H1 (cell line): Measurements from ENCODE around the gene SOX6. TPM values are rescaled to one million over a fixed set of nuclear protein-coding genes. Genes with fewer than 3 reads are reported as not detected.

Experiments
- CTCF ChIA-PET: fragments of 300-600 bp; sonication (Branson Sonifier 250); formaldehyde crosslinking; loops from one replicate; lab custom pipeline; 2021; ENCODE audit not compliant: partially characterized antibody; lab: Charles Lee
- POLR2A ChIA-PET: fragments of 300-600 bp; sonication (Branson Sonifier 250); formaldehyde crosslinking; loops from one replicate; lab custom pipeline; 2021; ENCODE audit warnings: inconsistent platforms; ENCODE audit not compliant: partially characterized antibody; lab: Charles Lee
- DNase-seq, 2 experiments: peaks; one replicate each; pipeline versions ENCODE4 v3.0.0 to v3.0.0-alpha.2; 2010 to 2022; ENCODE audit warnings: low spot score in 2 of 2, low read depth in 1 of 2, mixed read lengths in 1 of 2
- FAIRE-seq: peaks from 2 replicates; lab custom pipeline; 2011; peaks lifted over from hg19 to GRCh38; lab: Jason Lieb, UNC
- H2AFZ ChIP-seq: 2 replicates; pipeline ENCODE4 v1.8.1; 2012; ENCODE audit warnings: low read length, inconsistent platforms
- H2AK5ac ChIP-seq: 2 replicates; pipeline ENCODE4 v1.6.1; 2013; ENCODE audit warnings: low read depth, low read length
- H2BK120ac ChIP-seq: replicated peaks from 2 replicates; pipeline ENCODE3; 2013; ENCODE audit warnings: low read depth, low read length, inconsistent platforms
- H2BK12ac ChIP-seq: 2 replicates; pipeline ENCODE4 v1.6.1; 2013; ENCODE audit warnings: low read depth, low read length
- H2BK15ac ChIP-seq: 2 replicates; pipeline ENCODE4 v1.6.1; 2013; ENCODE audit warnings: low read length
- H2BK20ac ChIP-seq: 2 replicates; pipeline ENCODE4 v1.6.1; 2013; ENCODE audit warnings: low read length
- H2BK5ac ChIP-seq: 2 replicates; pipeline ENCODE4 v1.6.1; 2013; ENCODE audit warnings: low read depth, low read length
- H3K14ac ChIP-seq: 2 replicates; pipeline ENCODE4 v1.6.1; 2013; ENCODE audit warnings: inconsistent platforms; ENCODE audit not compliant: insufficient read length
- H3K18ac ChIP-seq: 2 replicates; pipeline ENCODE4 v1.6.1; 2013; ENCODE audit warnings: low read length; ENCODE audit errors: extremely low read depth
- H3K23ac ChIP-seq: 2 replicates; pipeline ENCODE4 v1.6.1; 2013; ENCODE audit warnings: inconsistent platforms; ENCODE audit not compliant: insufficient read length
- H3K23me2 ChIP-seq: 2 replicates; pipeline ENCODE4 v1.6.1; 2013; ENCODE audit warnings: low read depth, low read length
- H3K27ac ChIP-seq: 2 replicates; pipeline ENCODE4 v1.6.1; 2011; ENCODE audit warnings: low read depth, low read length, inconsistent platforms
- H3K27me3 ChIP-seq, 4 experiments: replicated peaks in 1 of 4; 1 replicate in 1 of 4; 2 replicates in 3 of 4; pipeline versions ENCODE4 v1.6.1 to v1.8.1; 2011 to 2013; ENCODE audit warnings: low read length in 3 of 4, mild to moderate bottlenecking in 3 of 4, inconsistent platforms in 2 of 4, mixed read lengths in 2 of 4, moderate library complexity in 1 of 4; ENCODE audit not compliant: control insufficient read depth in 3 of 4, insufficient read depth in 3 of 4; ENCODE audit errors: extremely low read depth in 1 of 4
- H3K36me3 ChIP-seq, 4 experiments: 2 replicates each; pipeline versions ENCODE4 v1.6.1 to v1.8.1; 2011 to 2013; ENCODE audit warnings: mild to moderate bottlenecking in 4 of 4, low read length in 3 of 4, moderate library complexity in 2 of 4, control low read depth in 1 of 4, inconsistent platforms in 1 of 4; ENCODE audit not compliant: insufficient read depth in 4 of 4, control insufficient read depth in 2 of 4
- H3K4ac ChIP-seq: replicated peaks from 2 replicates; pipeline ENCODE3; 2013; ENCODE audit warnings: low read length, low read depth, mixed read lengths, inconsistent platforms; ENCODE audit not compliant: insufficient read length
- H3K4me1 ChIP-seq, 4 experiments: replicated peaks in 1 of 4; 1 replicate in 1 of 4; 2 replicates in 3 of 4; pipeline versions ENCODE4 v1.6.1 to v1.8.1; 2011 to 2013; ENCODE audit warnings: low read length in 3 of 4, inconsistent platforms in 2 of 4, mixed read lengths in 1 of 4; ENCODE audit not compliant: insufficient read depth in 4 of 4, control insufficient read depth in 3 of 4
- H3K4me2 ChIP-seq, 2 experiments: 2 replicates each; pipeline versions ENCODE4 v1.6.1 to v1.8.1; 2011 to 2013; ENCODE audit warnings: low read depth in 2 of 2, low read length in 2 of 2, control low read depth in 1 of 2, inconsistent platforms in 1 of 2, mild to moderate bottlenecking in 1 of 2; ENCODE audit not compliant: insufficient read depth in 1 of 2
- H3K4me3 ChIP-seq, 4 experiments: fragments of 200-600, 300-600 bp in 1 of 4; sonication (generic), shearing (Covaris generic), sonication (Bioruptor Twin) in 1 of 4; 2 replicates each; pipeline versions ENCODE4 v1.5.1 to v1.8.1; 2011 to 2016; ENCODE audit warnings: low read length in 4 of 4, low read depth in 3 of 4, control low read depth in 2 of 4, inconsistent platforms in 2 of 4, mild to moderate bottlenecking in 2 of 4, mixed read lengths in 1 of 4, moderate library complexity in 1 of 4; ENCODE audit not compliant: insufficient read depth in 2 of 4; ENCODE audit errors: extremely low read depth in 1 of 4
- H3K56ac ChIP-seq: replicated peaks from 2 replicates; pipeline ENCODE3; 2013; ENCODE audit warnings: low read depth, mild to moderate bottlenecking, mixed read lengths, low read length, inconsistent platforms; ENCODE audit not compliant: insufficient read length
- H3K79me1 ChIP-seq: 2 replicates; pipeline ENCODE4 v1.6.1; 2013; ENCODE audit warnings: low read depth, low read length, control low read depth
- H3K79me2 ChIP-seq, 2 experiments: 2 replicates each; pipeline versions ENCODE4 v1.6.1 to v1.8.1; 2012 to 2013; ENCODE audit warnings: low read length in 2 of 2, mild to moderate bottlenecking in 2 of 2, inconsistent platforms in 1 of 2; ENCODE audit not compliant: insufficient read depth in 2 of 2, control insufficient read depth in 1 of 2
- H3K9ac ChIP-seq, 4 experiments: replicated peaks in 1 of 4; 1 replicate in 1 of 4; 2 replicates in 3 of 4; pipeline versions ENCODE4 v1.6.1 to v1.8.1; 2011 to 2013; ENCODE audit warnings: low read depth in 3 of 4, low read length in 3 of 4, control low read depth in 2 of 4, mild to moderate bottlenecking in 2 of 4, moderate library complexity in 2 of 4, inconsistent platforms in 1 of 4; ENCODE audit errors: extremely low read depth in 1 of 4
- H3K9me3 ChIP-seq, 2 experiments: 2 replicates each; pipeline versions ENCODE4 v1.6.1 to v1.8.1; 2012 to 2013; ENCODE audit warnings: mild to moderate bottlenecking in 2 of 2, moderate library complexity in 2 of 2, control low read depth in 1 of 2, inconsistent platforms in 1 of 2, low read depth in 1 of 2, low read length in 1 of 2, mixed read lengths in 1 of 2; ENCODE audit not compliant: insufficient read depth in 2 of 2
- H4K20me1 ChIP-seq, 2 experiments: replicated peaks in 1 of 2; 2 replicates each; pipeline versions ENCODE3 to v1.8.1; 2011 to 2013; ENCODE audit warnings: inconsistent platforms in 2 of 2, low read length in 2 of 2, mild to moderate bottlenecking in 1 of 2; ENCODE audit not compliant: insufficient read depth in 2 of 2, control insufficient read depth in 1 of 2
- H4K5ac ChIP-seq: 2 replicates; pipeline ENCODE4 v1.6.1; 2013; ENCODE audit warnings: low read length, low read depth, mixed read lengths, inconsistent platforms; ENCODE audit not compliant: insufficient read length
- H4K8ac ChIP-seq: 2 replicates; pipeline ENCODE4 v1.8.0; 2013; ENCODE audit warnings: mild to moderate bottlenecking, moderate library complexity, low read length, inconsistent platforms; ENCODE audit not compliant: insufficient read depth; ENCODE audit errors: extremely low read depth
- H4K91ac ChIP-seq: replicated peaks from 2 replicates; pipeline ENCODE3; 2013; ENCODE audit warnings: low read length, mixed read lengths, inconsistent platforms; ENCODE audit not compliant: insufficient read length
- BRCA1 ChIP-seq: IDR thresholded peaks from 2 replicates; pipeline ENCODE4 v1.6.1; 2012; ENCODE audit warnings: low read depth, low read length, improper control_type of control experiment
- CBX8 ChIP-seq: fragments of 300-800, 300-1000 bp; sonication (generic); IDR thresholded peaks from 2 replicates; pipeline ENCODE4 v1.7.1; 2016; ENCODE audit warnings: low read depth, low read length, borderline replicate concordance
- EGR1 ChIP-seq: IDR thresholded peaks from 2 replicates; pipeline ENCODE4 v1.6.1; 2011; ENCODE audit warnings: low read depth, low read length, borderline replicate concordance
- EP300 ChIP-seq, 2 experiments: IDR thresholded peaks; 1 replicate in 1 of 2; 2 replicates in 1 of 2; pipeline ENCODE4 v1.6.1; 2011 to 2012; ENCODE audit warnings: low read depth in 2 of 2, low read length in 2 of 2, mild to moderate bottlenecking in 2 of 2, borderline replicate concordance in 1 of 2, inconsistent platforms in 1 of 2, moderate library complexity in 1 of 2
- GTF2F1 ChIP-seq: IDR thresholded peaks from 2 replicates; pipeline ENCODE4 v1.6.1; 2012; ENCODE audit warnings: low read depth, low read length, improper control_type of control experiment, borderline replicate concordance
- HDAC6 ChIP-seq: IDR thresholded peaks from one replicate; pipeline ENCODE4 v1.7.1; 2012; ENCODE audit warnings: low read depth, mild to moderate bottlenecking, inconsistent platforms, low read length, moderate library complexity
- JUND ChIP-seq: IDR thresholded peaks from 2 replicates; pipeline ENCODE4 v1.6.1; 2011; ENCODE audit warnings: mild to moderate bottlenecking, improper control_type of control experiment, low read length
- POLR2AphosphoS5 ChIP-seq: IDR thresholded peaks from 2 replicates; pipeline ENCODE4 v1.6.1; 2011; ENCODE audit warnings: low read depth, low read length
- RBBP5 ChIP-seq: IDR thresholded peaks from 2 replicates; pipeline ENCODE4 v1.7.1; 2012; ENCODE audit warnings: low read depth, mild to moderate bottlenecking, inconsistent platforms, low read length, moderate library complexity, borderline replicate concordance
- SIX5 ChIP-seq: IDR thresholded peaks from 2 replicates; pipeline ENCODE4 v1.6.1; 2011; ENCODE audit warnings: mild to moderate bottlenecking, low read depth, low read length
- SRF ChIP-seq: IDR thresholded peaks from 2 replicates; pipeline ENCODE4 v1.6.1; 2011; ENCODE audit warnings: mild to moderate bottlenecking, low read depth, low read length, moderate library complexity
- polyA plus RNA-seq, 7 experiments: library from polyadenylated mRNA; depleted of rRNA in 3 of 7; stranded (reverse) in 5 of 7; unstranded in 2 of 7; fragments of >200 nt in 5 of 7; fragments of 200-250 nt in 2 of 7; gene quantifications; 1 replicate in 5 of 7; 2 replicates in 1 of 7; 4 replicates in 1 of 7; pipeline versions ENCODE4 v1.2.1 to v1.2.3, GENCODE V29; 2011 to 2013; ENCODE audit warnings: missing spikeins in 2 of 7, mixed read lengths in 2 of 7
- total RNA-seq: library from RNA; stranded (reverse); fragmentation: NEBNext Ultra II Directional; extraction: Animal tissue kit (Norgen Biotek cat#: 25700); gene quantifications from 2 replicates; pipeline ENCODE4 v1.2.1, GENCODE V29; 2021
- TF ChIP-seq, protein P1 (sequence below): IDR thresholded peaks from 2 replicates; pipeline ENCODE4 v1.6.1; 2011; ENCODE audit warnings: low read length, improper control_type of control experiment

The SOX6 gene
- total and polyA plus RNA-seq, 2 of the 8 experiments (the other 6 are each of a cell fraction or from before 2014, with no cell fraction given), result 0.09 TPM; not detected in 1

GRCh38 chr11:16126362-16126761 lies 230.0 kb downstream of the SOX6 start:
- H3K27me3 ChIP-seq, result no peaks in the 10 kb centered on the region
- H3K4ac ChIP-seq, result no peak overlapping the region
- no peak overlapping the region for H3K56ac ChIP-seq
- H2BK15ac ChIP-seq, result no peak overlapping the region
- H3K23me2 ChIP-seq, result no peaks in the 10 kb centered on the region
- no peak overlapping the region for H3K18ac ChIP-seq
- no peak overlapping the region for H2BK12ac ChIP-seq
- no peak overlapping the region for H3K27ac ChIP-seq
- H2BK5ac ChIP-seq, result no peak overlapping the region
- TF ChIP-seq SRF, result no peak
- TF ChIP-seq RBBP5, result no peak
- TF ChIP-seq BRCA1, result no peak
- no peak for TF ChIP-seq HDAC6
- no peak for TF ChIP-seq GTF2F1
- TF ChIP-seq JUND, result no peak
- no peak for TF ChIP-seq EP300 (IDR thresholded peaks at IDR 0.05; ENCODE audit: borderline replicate concordance in 1 of 2, low read depth in 2 of 2, low read length in 2 of 2)
- TF ChIP-seq, protein P1, sequence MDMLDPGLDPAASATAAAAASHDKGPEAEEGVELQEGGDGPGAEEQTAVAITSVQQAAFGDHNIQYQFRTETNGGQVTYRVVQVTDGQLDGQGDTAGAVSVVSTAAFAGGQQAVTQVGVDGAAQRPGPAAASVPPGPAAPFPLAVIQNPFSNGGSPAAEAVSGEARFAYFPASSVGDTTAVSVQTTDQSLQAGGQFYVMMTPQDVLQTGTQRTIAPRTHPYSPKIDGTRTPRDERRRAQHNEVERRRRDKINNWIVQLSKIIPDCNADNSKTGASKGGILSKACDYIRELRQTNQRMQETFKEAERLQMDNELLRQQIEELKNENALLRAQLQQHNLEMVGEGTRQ, result no peak
- TF ChIP-seq POLR2AphosphoS5, result no peak
- no peak for TF ChIP-seq CBX8
- no peak for TF ChIP-seq SIX5
- no peak for TF ChIP-seq EGR1
- H2BK120ac ChIP-seq, result no peak overlapping the region
- no peaks in the 10 kb centered on the region for H3K36me3 ChIP-seq
- no peak overlapping the region for H3K23ac ChIP-seq
- H3K4me3 ChIP-seq, result no peak overlapping the region
- H3K4me2 ChIP-seq, result no peak overlapping the region
- no peak overlapping the region for H3K14ac ChIP-seq
- CTCF ChIA-PET, result interaction anchor here (0.8 kb wide), 1 partner anchor 9 kb away, joined by 3 read pairs; no protein-coding TSS in a partner anchor
- POLR2A ChIA-PET, result no interaction called here
- no peaks in the 10 kb centered on the region for H3K9me3 ChIP-seq
- no peak overlapping the region for H4K91ac ChIP-seq
- no peaks in the 10 kb centered on the region for H3K4me1 ChIP-seq
- H4K5ac ChIP-seq, result no peak overlapping the region
- H4K20me1 ChIP-seq, result no peaks in the 10 kb centered on the region
- H2BK20ac ChIP-seq, result no peak overlapping the region
- no peaks in the 10 kb centered on the region for H3K79me1 ChIP-seq
- H2AFZ ChIP-seq, result no peak overlapping the region
- H2AK5ac ChIP-seq, result no peak overlapping the region
- H3K9ac ChIP-seq, result no peak overlapping the region
- H4K8ac ChIP-seq, result no peak overlapping the region
- H3K79me2 ChIP-seq, result no peaks in the 10 kb centered on the region
- DNase-seq (no peak), FAIRE-seq (no peak)
